Activated naive CD8-positive, alpha-beta T cell treated with anti-CD3 and anti-CD28 coated beads for 36 hours (primary cell): ENCODE results near the gene EPB41L5. TPM values are rescaled to one million over a fixed set of nuclear protein-coding genes. Genes with fewer than 3 reads are reported as not detected.
"Not testable (repeated sequence)": the region's sequence is repeated elsewhere in the genome, so short reads cannot be mapped to it uniquely, and the experiment has no call there.

Source experiments
- DNase-seq: peaks from one replicate; pipeline ENCODE4 v3.0.0; 2021
- H3K27ac Mint-ChIP-seq: one replicate; pipeline ENCODE4 v1.8.0; 2022; ENCODE audit warnings: mild to moderate bottlenecking, moderate library complexity, mixed read lengths
- H3K27me3 Mint-ChIP-seq: one replicate; pipeline ENCODE4 v1.8.0; 2022; ENCODE audit warnings: mild to moderate bottlenecking, mixed read lengths
- H3K36me3 Mint-ChIP-seq: one replicate; pipeline ENCODE4 v1.8.0; 2021; ENCODE audit warnings: mild to moderate bottlenecking, mixed read lengths
- H3K4me1 Mint-ChIP-seq: one replicate; pipeline ENCODE4 v1.8.0; 2021; ENCODE audit warnings: mixed read lengths
- H3K4me3 Mint-ChIP-seq: one replicate; pipeline ENCODE4 v1.8.0; 2022; ENCODE audit warnings: mild to moderate bottlenecking, moderate library complexity, mixed read lengths
- H3K9me3 Mint-ChIP-seq: one replicate; pipeline ENCODE4 v1.8.0; 2022; ENCODE audit warnings: mixed read lengths
- total RNA-seq, 2 experiments: library from RNA; stranded (reverse); gene quantifications; one replicate each; pipeline ENCODE4 v1.2.3, GENCODE V29; 2021

EPB41L5 gene
- total RNA-seq, 2 experiments from 2014 or later: 3.8 to 4.5 TPM

- Mint-ChIP-seq H3K4me1 (peaks cover 16% of the 10 kb centered on the region), H3K9me3 (no peaks in the 10 kb centered on the region), H3K27me3 (no peaks in the 10 kb centered on the region), H3K36me3 (peaks cover 1% of the 10 kb centered on the region), H3K27ac (no peak overlapping the region), H3K4me3 (no peak overlapping the region)
- no peak for DNase-seq
Observed at GRCh38 chr2:120017201-120017600, 4.3 kb downstream of the EPB41L5 start.

- peaks cover 4% of the 10 kb centered on the region for H3K9me3 Mint-ChIP-seq
- DNase-seq: no peak
- peaks cover 10% of the 10 kb centered on the region for H3K4me1 Mint-ChIP-seq
- no peak overlapping the region for H3K27ac Mint-ChIP-seq
- H3K36me3 Mint-ChIP-seq: peaks cover 14% of the 10 kb centered on the region
- no peak overlapping the region for H3K4me3 Mint-ChIP-seq
- H3K27me3 Mint-ChIP-seq: no peaks in the 10 kb centered on the region
Observed at GRCh38 chr2:120018549-120018948, 5.7 kb downstream of the EPB41L5 start.

- no peak for DNase-seq
- Mint-ChIP-seq H3K9me3 (peaks cover 17% of the 10 kb centered on the region), H3K4me3 (no peak overlapping the region), H3K27ac (no peak overlapping the region), H3K4me1 (peaks cover 2% of the 10 kb centered on the region), H3K27me3 (no peaks in the 10 kb centered on the region), H3K36me3 (peaks cover 31% of the 10 kb centered on the region)
Observed at GRCh38 chr2:120020554-120020953, 7.7 kb downstream of the EPB41L5 start.

GRCh38 chr2:120022505-120022904 lies 9.6 kb downstream of the EPB41L5 start:
- not testable (repeated sequence) for H3K4me1 Mint-ChIP-seq, H3K27ac Mint-ChIP-seq, DNase-seq, H3K27me3 Mint-ChIP-seq, H3K4me3 Mint-ChIP-seq
- Mint-ChIP-seq H3K9me3 (peaks cover 22% of the 10 kb centered on the region), H3K36me3 (peaks cover 36% of the 10 kb centered on the region)

- DNase-seq: no peak
- H3K27ac Mint-ChIP-seq: no peak overlapping the region
- peaks cover 22% of the 10 kb centered on the region for H3K9me3 Mint-ChIP-seq
- no peaks in the 10 kb centered on the region for H3K27me3 Mint-ChIP-seq
- peaks cover 42% of the 10 kb centered on the region for H3K36me3 Mint-ChIP-seq
- H3K4me3 Mint-ChIP-seq: no peak overlapping the region
- peaks cover 8% of the 10 kb centered on the region for H3K4me1 Mint-ChIP-seq
Observed at GRCh38 chr2:120026890-120027289, 14.0 kb downstream of the EPB41L5 start.

- H3K27ac Mint-ChIP-seq: no peak overlapping the region
- H3K4me1 Mint-ChIP-seq: peaks cover 8% of the 10 kb centered on the region
- no peak for DNase-seq
- H3K27me3 Mint-ChIP-seq: no peaks in the 10 kb centered on the region
- H3K4me3 Mint-ChIP-seq: no peak overlapping the region
- H3K36me3 Mint-ChIP-seq: peaks cover 27% of the 10 kb centered on the region
- peaks cover 15% of the 10 kb centered on the region for H3K9me3 Mint-ChIP-seq
Observed at GRCh38 chr2:120028795-120029194, 15.9 kb downstream of the EPB41L5 start.

- no peak for DNase-seq
- Mint-ChIP-seq H3K27ac (no peak overlapping the region), H3K36me3 (peaks cover 16% of the 10 kb centered on the region), H3K27me3 (no peaks in the 10 kb centered on the region), H3K4me3 (no peak overlapping the region), H3K9me3 (peaks cover 8% of the 10 kb centered on the region), H3K4me1 (peaks cover 8% of the 10 kb centered on the region)
Observed at GRCh38 chr2:120029672-120030640, 17.1 kb downstream of the EPB41L5 start.

- peaks cover under 1% of the 10 kb centered on the region for H3K9me3 Mint-ChIP-seq
Observed at GRCh38 chr2:120032297-120032696, 19.4 kb downstream of the EPB41L5 start.

GRCh38 chr2:120034027-120034426 lies 21.1 kb downstream of the EPB41L5 start:
- Mint-ChIP-seq H3K4me3 (no peak overlapping the region), H3K9me3 (peaks cover 2% of the 10 kb centered on the region), H3K27me3 (no peaks in the 10 kb centered on the region), H3K4me1 (peaks cover 4% of the 10 kb centered on the region), H3K36me3 (peaks cover 7% of the 10 kb centered on the region), H3K27ac (no peak overlapping the region)
- no peak for DNase-seq

More at GRCh38 chr2:120032297-120032696, 19.4 kb downstream of the EPB41L5 start:
- Mint-ChIP-seq H3K27ac (no peak overlapping the region), H3K36me3 (peaks cover 10% of the 10 kb centered on the region), H3K4me3 (no peak overlapping the region), H3K27me3 (no peaks in the 10 kb centered on the region), H3K4me1 (peaks cover 8% of the 10 kb centered on the region)
- no peak for DNase-seq

GRCh38 chr2:120034621-120035020 lies 21.7 kb downstream of the EPB41L5 start:
- Mint-ChIP-seq H3K27ac (no peak overlapping the region), H3K4me3 (no peak overlapping the region), H3K36me3 (peaks cover 10% of the 10 kb centered on the region), H3K4me1 (peaks cover 4% of the 10 kb centered on the region), H3K27me3 (no peaks in the 10 kb centered on the region), H3K9me3 (peaks cover 4% of the 10 kb centered on the region)
- no peak for DNase-seq

- peaks cover 4% of the 10 kb centered on the region for H3K9me3 Mint-ChIP-seq
- peaks cover 6% of the 10 kb centered on the region for H3K36me3 Mint-ChIP-seq
- no peak for DNase-seq
- no peaks in the 10 kb centered on the region for H3K27me3 Mint-ChIP-seq
- H3K27ac Mint-ChIP-seq: no peak overlapping the region
- H3K4me1 Mint-ChIP-seq: peaks cover 2% of the 10 kb centered on the region
- no peak overlapping the region for H3K4me3 Mint-ChIP-seq
Observed at GRCh38 chr2:120036145-120036544, 23.3 kb downstream of the EPB41L5 start.

- peaks cover 4% of the 10 kb centered on the region for H3K9me3 Mint-ChIP-seq
- H3K27ac Mint-ChIP-seq: no peak overlapping the region
- no peaks in the 10 kb centered on the region for H3K4me1 Mint-ChIP-seq
- no peak for DNase-seq
- H3K27me3 Mint-ChIP-seq: no peaks in the 10 kb centered on the region
- no peak overlapping the region for H3K4me3 Mint-ChIP-seq
- H3K36me3 Mint-ChIP-seq: peaks cover 11% of the 10 kb centered on the region
Observed at GRCh38 chr2:120037995-120038541, 25.2 kb downstream of the EPB41L5 start.

GRCh38 chr2:120042359-120042758 lies 29.5 kb downstream of the EPB41L5 start:
- DNase-seq: no peak
- Mint-ChIP-seq H3K9me3 (peaks cover 11% of the 10 kb centered on the region), H3K4me3 (no peak overlapping the region), H3K27ac (peak overlapping the region; percentile 11), H3K4me1 (peaks cover 4% of the 10 kb centered on the region), H3K27me3 (no peaks in the 10 kb centered on the region), H3K36me3 (peaks cover 30% of the 10 kb centered on the region)

GRCh38 chr2:120044336-120044735 lies 31.5 kb downstream of the EPB41L5 start:
- peaks cover 44% of the 10 kb centered on the region for H3K36me3 Mint-ChIP-seq
- peaks cover 4% of the 10 kb centered on the region for H3K4me1 Mint-ChIP-seq
- H3K27me3 Mint-ChIP-seq: no peaks in the 10 kb centered on the region
- DNase-seq: no peak
- H3K9me3 Mint-ChIP-seq: peaks cover 21% of the 10 kb centered on the region
- H3K4me3 Mint-ChIP-seq: no peak overlapping the region
- H3K27ac Mint-ChIP-seq: no peak overlapping the region

GRCh38 chr2:120045775-120046174 lies 32.9 kb downstream of the EPB41L5 start:
- not testable (repeated sequence) for H3K4me3 Mint-ChIP-seq, DNase-seq, H3K27ac Mint-ChIP-seq, H3K27me3 Mint-ChIP-seq, H3K4me1 Mint-ChIP-seq
- Mint-ChIP-seq H3K9me3 (peaks cover 32% of the 10 kb centered on the region), H3K36me3 (peaks cover 56% of the 10 kb centered on the region)
